Measurements from ENCODE around the gene SH3RF3.
A peak's percentile ranks its signal among the peaks of the same experiment; 100 is the strongest.
"Not testable (repeated sequence)": the region's sequence is repeated elsewhere in the genome, so short reads cannot be mapped to it uniquely, and the experiment has no call there.

Gene SH3RF3

DNA sequence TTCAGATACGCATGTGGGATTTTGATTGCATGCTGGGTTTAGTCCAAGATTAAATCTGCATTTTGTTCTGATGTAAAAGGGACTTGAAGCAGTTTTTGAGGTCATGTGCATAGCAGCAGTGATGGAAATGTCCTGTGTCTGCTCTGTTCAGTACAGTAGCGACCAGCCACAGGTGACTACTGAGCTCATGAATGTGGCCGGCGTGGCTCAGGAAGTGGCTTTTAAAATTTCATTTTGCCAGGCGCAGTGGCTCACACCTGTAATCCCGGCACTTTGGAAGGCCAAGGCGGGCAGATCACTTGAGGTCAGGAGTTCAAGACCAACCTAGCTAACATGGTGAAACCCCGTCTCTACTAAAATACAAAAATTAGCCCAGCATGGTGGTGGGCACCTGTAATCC, 95.3 kb downstream of the SH3RF3 start:
- not testable (repeated sequence) for H3K27ac ChIP-seq, H3K4me3 ChIP-seq

DNA sequence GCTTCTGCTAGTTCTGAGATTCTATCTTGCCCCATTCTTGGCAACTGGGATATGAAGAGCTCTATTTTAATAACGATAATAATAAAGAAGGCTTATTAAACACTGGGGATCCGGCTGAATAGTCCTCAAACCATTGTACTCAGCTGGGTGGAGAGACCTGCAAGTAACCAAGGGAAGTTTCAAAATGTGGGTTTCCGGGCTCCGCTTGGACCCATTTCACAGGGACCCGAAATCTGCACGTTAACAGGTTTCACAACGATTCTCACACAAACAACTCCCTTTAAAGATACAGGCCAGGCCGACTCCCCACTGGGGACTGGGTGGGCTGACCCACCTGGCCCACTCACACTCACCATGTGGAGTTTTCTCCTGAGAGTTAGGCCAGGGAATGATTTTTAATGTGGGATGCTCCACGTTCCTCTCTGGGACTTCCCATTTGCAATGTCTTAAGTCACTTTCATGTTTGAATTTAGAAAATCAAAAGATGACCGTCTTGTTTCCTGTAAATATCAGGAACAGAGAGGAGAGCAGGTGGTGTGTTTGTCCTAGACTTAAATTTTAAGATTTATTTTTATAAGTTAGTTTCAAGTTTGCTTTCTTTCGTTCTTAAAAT, 96.3 kb downstream of the SH3RF3 start:
- Histone ChIP-seq H3K4me3 (no peak overlapping the region), H3K27ac (no peak overlapping the region)

DNA sequence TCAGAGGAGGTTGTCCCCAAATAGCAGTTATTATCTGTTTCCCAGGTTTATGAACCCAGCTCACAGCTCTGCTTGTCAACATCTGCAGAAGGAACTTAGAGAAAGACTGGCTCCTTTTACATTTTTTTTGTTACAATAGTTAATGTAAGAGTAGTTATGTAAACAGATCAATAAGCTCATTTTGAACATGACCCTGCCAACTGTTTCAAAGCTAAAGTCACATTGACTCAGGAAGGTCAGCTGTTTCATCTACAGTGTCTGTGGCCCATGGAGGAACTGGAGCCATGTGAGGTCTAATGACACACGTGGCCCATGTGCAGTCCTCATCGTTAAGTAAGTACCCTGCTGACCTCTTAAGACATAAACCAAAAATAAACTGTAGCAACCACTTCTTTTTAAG, 97.1 kb downstream of the SH3RF3 start:
- Histone ChIP-seq H3K27ac (peak overlapping the region in 1 of 21 experiments; percentile 38), H3K4me3 (no peak overlapping the region)

DNA sequence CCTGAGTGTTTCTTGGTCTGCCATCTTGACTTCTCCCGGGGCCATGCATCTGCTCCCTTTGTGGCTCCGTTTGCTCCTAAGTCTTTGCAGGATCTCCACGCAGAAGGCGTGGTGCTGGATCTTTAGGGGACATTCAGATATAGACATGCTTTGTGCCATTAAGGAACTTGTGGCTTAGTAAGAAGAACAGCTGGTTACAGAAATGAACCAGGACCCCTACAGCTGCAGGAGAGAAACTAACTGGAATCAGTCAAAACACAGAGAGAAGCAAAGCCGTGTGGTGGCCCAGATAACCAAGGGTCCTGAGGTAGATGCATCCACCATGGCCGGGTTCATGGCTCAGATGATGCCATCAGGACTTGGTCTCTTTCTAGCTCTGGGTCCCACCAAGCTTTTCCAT, 97.6 kb downstream of the SH3RF3 start:
- Histone ChIP-seq H3K4me3 (no peak overlapping the region), H3K27ac (peak overlapping the region in 1 of 21 experiments; percentile 38)

DNA sequence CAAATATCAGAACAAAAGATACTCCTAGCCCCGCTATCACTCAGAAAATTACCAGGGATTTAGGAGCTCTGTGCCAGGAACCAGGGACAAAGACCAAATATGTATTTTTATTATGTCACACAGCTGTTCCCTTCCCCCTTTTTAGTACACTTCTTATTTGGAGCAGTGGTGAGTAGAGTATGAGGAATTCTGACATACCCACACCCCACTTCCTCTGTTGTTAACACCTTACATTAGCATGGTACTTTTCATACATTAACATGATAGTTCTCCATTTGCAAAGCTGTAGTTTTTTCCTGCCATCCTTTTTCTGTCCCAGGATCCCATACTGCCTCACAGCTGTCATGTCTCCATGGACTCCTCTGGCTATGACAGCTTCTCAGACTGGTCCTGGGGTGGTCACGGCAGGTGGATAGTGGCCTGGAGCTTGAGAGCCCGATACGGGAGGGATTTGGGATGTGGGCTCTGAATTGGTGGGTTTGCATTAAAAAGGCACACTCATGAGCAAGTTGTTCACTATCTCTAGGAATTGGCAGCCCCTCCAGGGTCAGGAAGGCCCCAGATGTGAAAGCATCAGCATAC, 100.2 kb downstream of the SH3RF3 start:
- Histone ChIP-seq H3K27ac (no peak overlapping the region), H3K4me3 (no peak overlapping the region)

DNA sequence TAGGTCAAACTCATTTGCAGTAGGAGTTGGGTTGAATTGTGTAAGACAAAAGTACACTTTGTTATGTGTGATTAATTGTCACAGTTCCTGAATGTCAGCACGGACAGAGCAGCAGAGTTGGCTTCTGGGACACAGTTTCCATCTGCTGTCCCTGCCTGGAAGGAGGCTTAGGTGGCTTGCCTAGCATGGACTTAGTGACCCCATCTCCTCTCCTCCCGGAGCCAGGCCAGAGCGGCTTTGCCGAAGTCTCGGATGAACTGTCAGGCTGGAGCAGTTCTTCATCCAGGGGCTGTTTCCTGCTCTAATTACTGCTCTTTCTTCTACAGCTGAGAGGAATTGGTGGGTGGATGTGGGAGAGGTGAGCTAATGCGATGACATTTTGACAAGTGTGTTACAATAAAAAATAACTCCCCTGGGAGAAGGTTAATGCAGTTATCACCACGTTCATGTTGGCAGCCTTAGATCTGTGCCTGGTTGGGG, 102.0 kb downstream of the SH3RF3 start:
- Histone ChIP-seq H3K4me3 (no peak overlapping the region), H3K27ac (peak overlapping the region in 1 of 21 experiments; percentile 43)

DNA sequence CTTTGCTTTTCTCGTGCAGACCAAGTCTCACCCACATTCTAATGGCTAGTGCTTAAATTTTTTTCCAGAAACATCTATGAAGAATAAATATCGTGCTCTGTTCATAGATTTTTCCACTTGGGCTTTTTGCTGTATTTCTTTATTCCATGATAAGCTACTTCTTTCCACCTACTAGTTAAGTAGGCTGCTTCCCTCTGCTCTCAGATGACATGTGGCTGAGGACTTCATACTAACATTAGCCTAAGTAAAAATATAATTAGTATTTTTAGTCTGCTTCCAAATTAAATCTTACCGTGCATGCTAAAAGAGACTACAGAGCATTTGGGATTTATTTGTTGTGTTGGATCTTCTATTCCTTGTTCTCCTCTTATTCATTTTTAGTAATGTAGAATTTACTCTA, 102.4 kb downstream of the SH3RF3 start:
- Histone ChIP-seq H3K4me3 (no peak overlapping the region), H3K27ac (no peak overlapping the region)

DNA sequence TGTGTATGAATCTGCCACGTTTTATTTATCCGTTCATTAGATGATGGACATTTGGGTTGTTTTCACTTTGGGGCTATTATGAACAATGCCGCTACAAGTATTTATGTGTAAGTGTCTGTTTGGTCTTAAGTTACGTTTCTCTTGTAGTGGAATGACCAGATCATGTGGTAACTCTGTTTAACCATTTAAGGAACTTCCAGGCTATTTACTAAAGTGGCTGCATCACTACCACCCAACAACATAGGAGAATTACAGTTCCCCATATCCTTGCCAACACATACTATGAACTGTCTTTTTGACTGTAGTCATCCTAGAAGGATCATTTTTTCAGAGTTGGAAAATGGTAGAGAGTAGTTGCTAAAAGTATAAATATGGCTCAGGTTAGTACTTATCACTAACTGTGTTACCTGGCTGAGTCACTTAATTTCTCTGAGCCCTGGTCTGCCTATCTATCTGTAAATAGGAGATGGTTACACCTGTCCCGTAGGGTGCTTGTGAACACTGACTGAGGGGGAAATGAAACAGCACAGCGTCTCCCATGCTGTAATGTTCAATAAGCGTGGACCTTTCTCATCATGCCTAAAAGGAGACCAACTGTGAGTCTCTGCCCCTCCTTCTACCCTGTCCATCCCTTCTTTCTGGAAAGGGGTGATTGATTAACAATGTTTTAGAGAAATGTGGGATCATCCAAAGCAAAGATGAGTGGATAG, 103.1 kb downstream of the SH3RF3 start:
- H3K4me3 ChIP-seq, result no peak overlapping the region
- no peak overlapping the region for H3K27ac ChIP-seq

DNA sequence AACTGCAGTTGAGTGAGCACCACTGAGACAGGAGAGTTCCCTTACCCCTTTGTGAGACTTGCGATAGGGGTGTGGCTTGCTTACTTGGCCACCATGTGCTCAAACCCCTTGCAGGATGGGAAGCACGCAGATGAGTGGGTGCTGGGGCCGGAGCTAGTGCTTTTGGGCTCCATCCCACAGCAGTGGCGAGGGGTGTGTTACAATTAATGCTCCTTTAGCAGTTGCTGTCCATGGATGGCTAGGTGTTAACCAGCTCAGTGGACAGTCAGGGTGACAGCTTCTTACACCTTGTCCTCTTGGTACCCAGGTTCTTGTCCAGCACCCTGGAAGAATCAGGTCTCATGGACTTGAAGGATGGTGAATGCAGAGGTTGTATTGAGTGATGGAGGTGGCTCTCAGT, 103.9 kb downstream of the SH3RF3 start:
- Histone ChIP-seq H3K27ac (no peak overlapping the region), H3K4me3 (no peak overlapping the region)

DNA sequence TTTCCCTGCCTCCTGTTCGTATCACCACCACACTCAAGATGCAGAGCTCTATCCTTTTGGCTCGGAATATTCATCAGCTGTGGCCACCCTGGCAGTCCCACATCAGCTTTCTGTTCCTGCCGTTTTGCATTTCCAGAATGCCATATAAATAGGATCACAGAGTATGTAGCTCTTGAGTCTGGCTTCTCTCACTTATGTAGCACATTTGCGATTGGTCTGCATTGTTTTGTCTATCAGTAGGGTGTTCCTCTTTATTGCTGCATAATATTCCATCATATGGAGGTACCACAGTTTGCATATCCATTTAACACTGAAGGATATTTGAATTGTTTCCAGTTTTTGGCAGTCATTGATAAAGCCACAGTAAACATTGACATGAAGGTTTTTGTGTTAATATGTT, 104.6 kb downstream of the SH3RF3 start:
- no peak overlapping the region for H3K27ac ChIP-seq
- H3K4me3 ChIP-seq, result no peak overlapping the region

DNA sequence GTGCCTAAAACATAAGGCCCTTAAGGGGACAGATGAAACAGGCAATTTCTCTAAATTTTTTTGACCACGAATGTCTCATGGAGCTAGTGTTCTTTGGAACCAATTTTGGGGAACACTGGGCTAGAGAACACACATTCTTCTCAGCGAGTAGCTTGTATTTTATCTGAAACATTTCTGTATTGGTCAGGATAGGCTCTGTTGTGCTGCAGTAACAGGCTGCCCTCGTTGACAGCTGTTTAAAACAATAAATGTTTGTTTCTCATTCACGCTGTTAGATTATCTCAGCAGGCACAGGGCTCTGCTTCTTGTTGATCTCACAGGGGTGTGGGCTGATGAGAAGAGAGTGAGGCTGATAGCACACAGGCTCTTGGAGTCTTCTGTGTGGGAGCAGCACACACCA, 105.3 kb downstream of the SH3RF3 start:
- Histone ChIP-seq H3K27ac (no peak overlapping the region), H3K4me3 (no peak overlapping the region)

DNA sequence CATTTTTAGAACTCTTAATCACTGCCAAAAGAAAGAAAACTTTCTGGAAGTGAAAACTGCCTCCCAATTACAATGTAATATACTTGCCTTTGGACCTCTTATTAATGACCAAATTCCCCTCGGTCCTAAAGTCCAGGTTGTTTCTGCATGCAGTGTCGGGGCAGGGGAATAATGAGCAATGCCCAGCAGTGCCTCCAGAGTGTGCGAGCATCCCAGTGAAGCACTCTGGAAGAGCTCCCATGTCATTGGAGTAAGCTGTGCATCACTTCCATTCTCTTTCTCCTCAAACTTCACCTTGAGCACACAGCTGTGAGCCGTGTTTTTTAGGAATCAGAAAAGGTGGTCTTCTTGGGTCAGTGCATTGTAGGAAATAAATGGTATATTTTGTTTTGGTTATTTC, 107.1 kb downstream of the SH3RF3 start:
- Histone ChIP-seq H3K4me3 (no peak overlapping the region), H3K27ac (no peak overlapping the region)

DNA sequence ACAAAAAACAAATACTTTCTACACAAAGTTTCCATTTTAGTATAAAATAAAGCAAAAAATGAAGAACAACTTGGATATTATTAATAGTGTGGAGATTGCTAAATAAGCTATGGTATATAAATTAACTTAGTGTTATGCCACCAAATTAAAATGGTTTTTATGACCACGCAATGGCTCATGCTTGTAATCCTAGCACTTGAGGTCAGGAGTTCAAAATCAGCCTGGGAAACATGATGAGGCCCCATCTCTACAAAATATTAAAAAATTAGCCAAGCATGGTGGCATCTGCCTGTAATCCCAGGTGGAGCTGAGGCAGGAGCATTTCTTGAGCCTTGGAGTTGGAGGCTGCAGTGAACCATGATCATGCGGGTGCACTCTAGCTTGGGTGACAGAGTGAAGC, 108.8 kb downstream of the SH3RF3 start:
- peak overlapping the region in 1 of 21 experiments; percentile 57 for H3K27ac ChIP-seq
- H3K4me3 ChIP-seq, result no peak overlapping the region

DNA sequence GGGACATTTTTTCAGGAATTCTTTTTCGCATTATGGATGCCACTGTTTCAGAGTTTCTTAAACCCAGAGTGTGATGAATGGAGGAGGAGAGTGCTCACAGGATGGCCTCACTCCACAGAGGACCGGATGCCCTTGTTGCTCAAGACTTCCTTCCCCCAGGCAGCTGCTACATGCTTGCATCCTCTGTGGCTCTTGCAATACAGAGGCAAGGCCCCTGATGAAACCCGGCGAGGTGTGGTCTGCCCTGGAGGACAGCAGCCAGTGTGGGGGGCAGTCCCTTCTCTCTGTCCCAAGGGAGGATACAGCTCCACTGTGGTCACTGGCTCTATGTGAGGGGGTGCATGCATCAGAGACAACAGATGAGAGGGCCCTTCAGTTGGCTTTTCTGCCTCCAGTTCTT, 109.6 kb downstream of the SH3RF3 start:
- peak overlapping the region in 4 of 21 experiments; percentile 50 to 63 (median 58) for H3K27ac ChIP-seq
- H3K4me3 ChIP-seq, result no peak overlapping the region

DNA sequence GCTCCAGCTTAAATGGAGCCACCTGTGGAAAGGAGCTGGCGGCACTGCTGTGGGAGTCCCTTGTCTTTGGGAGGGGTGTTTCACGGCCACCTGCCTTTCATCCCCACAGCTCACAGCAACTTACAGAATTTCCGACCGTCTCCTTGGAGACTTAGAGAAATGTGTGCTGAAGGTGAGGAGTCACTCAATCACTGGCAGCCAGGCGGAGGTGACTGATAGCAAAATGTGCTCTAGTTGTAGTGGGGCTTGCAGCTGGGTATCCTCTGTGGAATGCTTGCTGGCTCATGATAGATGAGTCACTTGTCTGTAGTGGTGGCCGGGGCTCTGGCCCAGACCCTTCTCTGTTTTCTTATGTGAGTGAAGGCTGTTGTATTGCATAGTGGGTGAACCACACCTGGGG, 110.7 kb downstream of the SH3RF3 start:
- H3K4me3 ChIP-seq, result no peak overlapping the region
- peak overlapping the region in 2 of 21 experiments; percentile 7 to 63 for H3K27ac ChIP-seq

DNA sequence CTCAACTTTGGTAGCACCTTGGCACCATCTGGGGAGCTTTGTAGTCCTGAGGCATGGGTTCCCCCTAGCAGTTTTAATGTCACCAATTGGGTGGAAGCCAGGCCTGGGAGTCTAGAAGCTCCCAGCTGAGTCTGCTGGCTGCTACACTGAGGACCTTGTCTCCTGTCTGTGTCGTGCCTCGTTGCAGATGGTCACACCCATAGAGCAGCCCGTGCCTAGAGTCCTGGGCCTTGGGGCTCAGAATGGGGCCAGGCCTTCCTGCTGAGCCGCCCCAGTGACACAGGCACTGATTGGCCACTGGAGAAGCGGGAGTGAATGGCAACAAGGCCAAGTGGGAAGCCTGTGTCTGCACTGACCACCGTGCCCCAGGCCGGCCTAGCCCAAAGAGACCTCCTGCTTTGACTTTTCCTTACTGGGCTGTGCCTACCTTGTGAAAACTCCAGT, 113.2 kb downstream of the SH3RF3 start:
- Histone ChIP-seq H3K27ac (peak overlapping the region in 20 of 21 experiments; percentile 4 to 90 (median 62)), H3K4me3 (no peak overlapping the region)

DNA sequence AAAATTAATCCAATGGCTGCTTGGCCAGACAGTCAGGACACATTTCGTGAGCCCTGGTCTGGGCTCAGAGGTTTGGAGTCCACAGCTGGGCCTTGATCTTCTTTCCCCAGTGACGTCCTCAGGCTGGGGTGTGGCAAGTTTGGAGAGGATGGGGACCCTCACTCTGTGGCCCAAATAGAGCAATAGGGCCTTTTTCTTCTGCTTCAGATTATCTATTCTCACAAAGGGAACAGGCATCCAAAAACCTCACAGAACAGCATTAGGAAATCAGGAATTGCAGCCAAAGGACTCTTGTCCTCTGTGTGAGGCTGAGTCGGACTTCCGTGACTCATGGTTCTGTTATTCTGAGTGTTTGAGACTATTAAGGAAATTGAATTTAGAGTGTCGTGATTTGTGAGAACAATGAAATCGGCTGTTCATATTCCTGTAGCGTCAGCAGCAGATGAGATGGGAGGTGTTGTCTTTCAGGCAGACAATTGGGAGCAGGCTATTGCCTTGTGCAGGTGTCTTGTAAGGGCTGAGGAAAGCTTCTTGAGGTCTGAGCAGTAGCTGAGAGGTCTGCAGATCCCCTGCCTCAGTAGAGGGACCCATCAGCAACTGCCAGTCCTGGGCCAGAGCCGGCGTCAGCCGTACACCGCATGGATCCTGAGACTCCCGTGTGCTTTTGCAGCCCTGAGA, 113.8 kb downstream of the SH3RF3 start:
- Histone ChIP-seq H3K27ac (peak overlapping the region in 20 of 21 experiments; percentile 4 to 90 (median 62)), H3K4me3 (no peak overlapping the region)

DNA sequence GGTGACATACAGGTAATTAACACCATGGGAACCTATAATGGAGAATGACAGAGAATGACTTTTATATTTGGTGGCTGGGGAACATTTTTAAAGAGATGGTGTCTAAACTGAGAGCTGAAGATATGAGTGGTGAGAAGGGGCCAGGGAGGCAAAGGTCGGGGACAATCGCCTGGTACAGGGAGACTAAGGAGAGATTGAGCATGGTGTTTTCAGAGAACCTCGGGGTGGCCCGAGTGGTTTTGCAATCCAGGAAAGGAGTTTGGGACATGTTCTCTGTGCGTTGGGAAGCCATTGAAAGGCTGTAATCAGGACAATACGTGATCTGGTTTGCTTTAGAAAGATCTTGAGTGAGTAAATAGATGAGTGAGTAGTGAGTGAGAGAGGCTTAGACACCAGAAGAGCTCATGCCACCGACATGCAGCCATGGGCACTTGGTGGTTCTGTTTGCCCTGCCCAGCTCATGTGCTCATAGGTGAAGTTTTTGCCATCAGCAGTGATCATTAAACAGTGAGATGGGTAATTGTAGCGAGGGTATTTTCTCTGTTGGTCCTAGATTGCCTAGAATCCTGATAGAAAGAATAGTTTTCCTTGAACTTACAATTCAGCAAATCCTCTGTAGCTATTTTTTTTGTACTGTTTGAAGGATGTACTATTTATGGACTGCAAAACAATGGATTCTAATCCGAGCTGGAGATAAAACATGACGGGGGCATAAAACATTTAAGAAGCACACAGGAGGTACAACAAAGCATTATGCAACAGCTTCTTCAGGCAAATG, 114.7 kb downstream of the SH3RF3 start:
- Histone ChIP-seq H3K27ac (peak overlapping the region in 13 of 21 experiments; percentile 5 to 90 (median 66)), H3K4me3 (no peak overlapping the region)

DNA sequence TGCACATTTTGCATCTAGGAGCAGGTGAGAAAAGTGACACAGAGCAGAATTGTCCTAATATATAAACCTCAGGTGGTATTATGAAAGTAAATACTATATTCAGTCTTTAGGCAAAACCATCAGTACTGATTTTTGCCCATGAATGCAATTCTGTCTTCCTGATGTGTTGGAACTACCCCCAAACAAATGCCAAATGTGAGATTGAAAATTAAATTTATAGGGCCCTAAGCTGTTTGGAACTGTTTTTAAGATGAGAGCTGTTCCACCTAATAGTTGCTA, 115.2 kb downstream of the SH3RF3 start:
- peak overlapping the region in 1 of 21 experiments; percentile 90 for H3K27ac ChIP-seq
- H3K4me3 ChIP-seq, result no peak overlapping the region

Data from skin epidermis (tissue), 12 donors.